MM.1S (cell line): ENCODE measurements around the gene AMT.

Experiments
- EZH2 ChIP-seq: fragments of 300-600 bp; sonication (generic); optimal IDR thresholded peaks from 2 replicates; pipeline ENCODE3; 2017; ENCODE audit warnings: low read depth, mild to moderate bottlenecking, antibody characterized with exemption, low read length, mixed read lengths
- EZH2phosphoT487 ChIP-seq: fragments of 300-600 bp; sonication (generic); IDR thresholded peaks from 2 replicates; pipeline ENCODE4 v1.6.1; 2018; ENCODE audit warnings: antibody characterized with exemption, low read length
- TF ChIP-seq, protein P1 (sequence below): fragments of 300-600 bp; sonication (generic); IDR thresholded peaks from 2 replicates; pipeline ENCODE4 v1.5.1; 2016; ENCODE audit warnings: antibody characterized with exemption, low read length, mixed read lengths

DNA sequence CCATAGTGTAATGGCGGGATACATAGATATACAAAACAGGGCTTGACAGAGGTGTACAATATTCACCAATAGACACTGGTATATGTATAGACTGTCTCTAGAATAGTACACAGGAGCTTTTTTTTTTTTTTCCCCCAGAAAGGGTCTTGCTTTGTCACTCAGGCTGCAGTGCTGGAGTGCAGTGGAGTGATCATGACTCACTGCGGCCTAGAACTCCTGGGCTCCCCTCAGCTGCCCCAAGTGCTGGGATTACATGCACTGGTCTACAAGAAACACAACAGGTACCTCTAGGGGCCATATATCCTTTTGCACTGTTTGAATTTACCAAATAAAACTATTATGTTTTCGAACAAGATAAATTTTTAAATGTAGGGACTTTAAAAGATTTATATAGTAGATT, 22.8 kb downstream of the AMT start:
- TF ChIP-seq, protein P1, sequence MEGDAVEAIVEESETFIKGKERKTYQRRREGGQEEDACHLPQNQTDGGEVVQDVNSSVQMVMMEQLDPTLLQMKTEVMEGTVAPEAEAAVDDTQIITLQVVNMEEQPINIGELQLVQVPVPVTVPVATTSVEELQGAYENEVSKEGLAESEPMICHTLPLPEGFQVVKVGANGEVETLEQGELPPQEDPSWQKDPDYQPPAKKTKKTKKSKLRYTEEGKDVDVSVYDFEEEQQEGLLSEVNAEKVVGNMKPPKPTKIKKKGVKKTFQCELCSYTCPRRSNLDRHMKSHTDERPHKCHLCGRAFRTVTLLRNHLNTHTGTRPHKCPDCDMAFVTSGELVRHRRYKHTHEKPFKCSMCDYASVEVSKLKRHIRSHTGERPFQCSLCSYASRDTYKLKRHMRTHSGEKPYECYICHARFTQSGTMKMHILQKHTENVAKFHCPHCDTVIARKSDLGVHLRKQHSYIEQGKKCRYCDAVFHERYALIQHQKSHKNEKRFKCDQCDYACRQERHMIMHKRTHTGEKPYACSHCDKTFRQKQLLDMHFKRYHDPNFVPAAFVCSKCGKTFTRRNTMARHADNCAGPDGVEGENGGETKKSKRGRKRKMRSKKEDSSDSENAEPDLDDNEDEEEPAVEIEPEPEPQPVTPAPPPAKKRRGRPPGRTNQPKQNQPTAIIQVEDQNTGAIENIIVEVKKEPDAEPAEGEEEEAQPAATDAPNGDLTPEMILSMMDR = no peak
- TF ChIP-seq EZH2phosphoT487 = no peak
- TF ChIP-seq EZH2 = no peak
